Neural progenitor cell (in vitro differentiated cells): ENCODE data around the gene TAS1R1. TPM values are rescaled to one million over a fixed set of nuclear protein-coding genes. Genes with fewer than 3 reads are reported as not detected.
A peak's percentile ranks its signal among the peaks of the same experiment; 100 is the strongest.

Experiments
- DNase-seq: peaks from one replicate; pipeline ENCODE4 v3.0.0-alpha.2; 2016; ENCODE audit warnings: low spot score
- H2AFZ ChIP-seq: fragments of 200-600 bp; sonication (generic); replicated peaks from 2 replicates; pipeline ENCODE4 v1.6.1; 2016; ENCODE audit warnings: antibody characterized with exemption
- H3F3A ChIP-seq: fragments of 200-600 bp; sonication (generic); 2 replicates; pipeline ENCODE4 v1.6.1; 2016; ENCODE audit warnings: antibody characterized with exemption, low read depth
- H3K27ac ChIP-seq: fragments of 200-600 bp; sonication (generic); 2 replicates; pipeline ENCODE4 v1.5.1; 2016; ENCODE audit warnings: mild to moderate bottlenecking
- H3K27me3 ChIP-seq: fragments of 200-600 bp; sonication (generic); 2 replicates; pipeline ENCODE4 v1.6.1; 2016; ENCODE audit warnings: mild to moderate bottlenecking, moderate library complexity
- H3K36me3 ChIP-seq: fragments of 200-600 bp; sonication (generic); 2 replicates; pipeline ENCODE4 v1.5.1; 2016
- H3K4me1 ChIP-seq: fragments of 200-600 bp; sonication (generic); 2 replicates; pipeline ENCODE4 v1.6.1; 2016; ENCODE audit warnings: mixed run types
- H3K4me2 ChIP-seq: fragments of 200-600 bp; sonication (generic); 2 replicates; pipeline ENCODE4 v1.6.1; 2016
- H3K4me3 ChIP-seq: fragments of 200-600 bp; sonication (generic); 2 replicates; pipeline ENCODE4 v1.5.1; 2016
- H3K79me2 ChIP-seq: fragments of 200-600 bp; sonication (generic); 2 replicates; pipeline ENCODE4 v1.6.1; 2016; ENCODE audit warnings: low read depth
- H3K9ac ChIP-seq: fragments of 200-600 bp; sonication (generic); 2 replicates; pipeline ENCODE4 v1.6.1; 2016
- H3K9me3 ChIP-seq: fragments of 200-600 bp; sonication (generic); 2 replicates; pipeline ENCODE4 v1.5.1; 2016; ENCODE audit warnings: low read depth
- H4K20me1 ChIP-seq: fragments of 200-600 bp; sonication (generic); 2 replicates; pipeline ENCODE4 v1.6.1; 2016; ENCODE audit warnings: low read depth
- H3K27ac Mint-ChIP-seq: 3 replicates; pipeline ENCODE4 v1.8.0; 2021; ENCODE audit warnings: mixed read lengths
- H3K27me3 Mint-ChIP-seq: 2 replicates; pipeline ENCODE4 v1.8.0; 2022; ENCODE audit warnings: low read depth, mild to moderate bottlenecking, inconsistent platforms, moderate library complexity, mixed read lengths; ENCODE audit not compliant: insufficient read depth
- H3K36me3 Mint-ChIP-seq: 3 replicates; pipeline ENCODE4 v1.8.0; 2021; ENCODE audit warnings: mixed read lengths
- H3K4me1 Mint-ChIP-seq: 3 replicates; pipeline ENCODE4 v1.8.0; 2021; ENCODE audit warnings: mixed read lengths
- H3K4me3 Mint-ChIP-seq: 3 replicates; pipeline ENCODE4 v1.8.0; 2021; ENCODE audit warnings: mild to moderate bottlenecking, moderate library complexity, mixed read lengths
- H3K9me3 Mint-ChIP-seq: 3 replicates; pipeline ENCODE4 v1.8.0; 2020; ENCODE audit warnings: mixed read lengths
- EZH2 ChIP-seq: fragments of 200-600 bp; sonication (generic); IDR thresholded peaks from 2 replicates; pipeline ENCODE4 v1.6.1; 2017; ENCODE audit warnings: antibody characterized with exemption, mild to moderate bottlenecking, moderate library complexity
- EZH2phosphoT487 ChIP-seq: fragments of 200-600 bp; sonication (generic); IDR thresholded peaks from 2 replicates; pipeline ENCODE4 v1.6.1; 2017; ENCODE audit warnings: antibody characterized with exemption
- total RNA-seq: library from RNA; depleted of rRNA; stranded (reverse); fragments of >200 nt; gene quantifications from 2 replicates; pipeline ENCODE4 v1.2.3, GENCODE V29; 2015; ENCODE audit warnings: low replicate concordance
- TF ChIP-seq, protein P1 (sequence below): fragments of 200-600 bp; sonication (generic); IDR thresholded peaks from 2 replicates; pipeline ENCODE4 v1.5.1; 2017; ENCODE audit warnings: antibody characterized with exemption, mild to moderate bottlenecking

The TAS1R1 gene
- total RNA-seq, 1 donor from 2014 or later: not detected

DNA sequence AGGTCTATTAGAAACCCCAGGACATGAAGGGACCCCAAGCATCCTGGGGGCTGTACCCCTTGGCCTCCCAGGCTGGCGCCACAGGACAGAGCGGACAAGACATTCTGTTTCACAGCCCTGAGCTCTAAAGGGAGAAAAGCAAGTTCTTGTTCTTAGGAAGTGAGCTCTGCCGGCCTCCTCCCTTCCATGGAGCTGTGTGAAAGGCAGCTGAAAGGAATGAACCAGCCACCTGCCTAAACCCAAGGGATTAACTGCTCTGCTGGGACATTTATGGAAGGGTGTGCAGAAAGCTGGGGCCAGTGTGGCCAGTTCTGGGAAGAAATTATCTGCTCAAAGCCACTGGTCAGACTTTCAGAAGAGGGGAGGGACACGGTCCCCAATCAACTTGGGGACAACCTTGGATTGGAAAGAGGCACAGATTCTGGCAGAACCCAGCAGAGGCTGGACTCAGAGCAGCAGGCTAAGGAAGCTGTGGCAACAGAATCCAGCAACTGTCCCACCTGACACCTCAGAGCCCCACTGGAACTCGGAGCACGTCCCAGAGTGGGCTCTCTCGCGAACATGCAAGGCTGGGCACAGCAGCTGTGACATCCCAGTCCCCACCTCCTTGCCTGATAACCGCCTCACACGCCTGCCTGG, 45.4 kb downstream of the TAS1R1 start:
- Histone ChIP-seq H3K9me3 (no peaks in the 10 kb centered on the region), H3K4me2 (peak overlapping the region; percentile 99), H3K9ac (no peak overlapping the region), H3K4me3 (peak overlapping the region; percentile 65), H3K36me3 (no peaks in the 10 kb centered on the region), H4K20me1 (peaks cover 36% of the 10 kb centered on the region), H2AFZ (no peak overlapping the region), H3K4me1 (peaks cover 33% of the 10 kb centered on the region), H3K27ac (no peak overlapping the region), H3F3A (peaks cover 45% of the 10 kb centered on the region), H3K27me3 (peaks cover 23% of the 10 kb centered on the region), H3K79me2 (peaks cover 43% of the 10 kb centered on the region)
- no peak for TF ChIP-seq EZH2
- TF ChIP-seq, protein P1, sequence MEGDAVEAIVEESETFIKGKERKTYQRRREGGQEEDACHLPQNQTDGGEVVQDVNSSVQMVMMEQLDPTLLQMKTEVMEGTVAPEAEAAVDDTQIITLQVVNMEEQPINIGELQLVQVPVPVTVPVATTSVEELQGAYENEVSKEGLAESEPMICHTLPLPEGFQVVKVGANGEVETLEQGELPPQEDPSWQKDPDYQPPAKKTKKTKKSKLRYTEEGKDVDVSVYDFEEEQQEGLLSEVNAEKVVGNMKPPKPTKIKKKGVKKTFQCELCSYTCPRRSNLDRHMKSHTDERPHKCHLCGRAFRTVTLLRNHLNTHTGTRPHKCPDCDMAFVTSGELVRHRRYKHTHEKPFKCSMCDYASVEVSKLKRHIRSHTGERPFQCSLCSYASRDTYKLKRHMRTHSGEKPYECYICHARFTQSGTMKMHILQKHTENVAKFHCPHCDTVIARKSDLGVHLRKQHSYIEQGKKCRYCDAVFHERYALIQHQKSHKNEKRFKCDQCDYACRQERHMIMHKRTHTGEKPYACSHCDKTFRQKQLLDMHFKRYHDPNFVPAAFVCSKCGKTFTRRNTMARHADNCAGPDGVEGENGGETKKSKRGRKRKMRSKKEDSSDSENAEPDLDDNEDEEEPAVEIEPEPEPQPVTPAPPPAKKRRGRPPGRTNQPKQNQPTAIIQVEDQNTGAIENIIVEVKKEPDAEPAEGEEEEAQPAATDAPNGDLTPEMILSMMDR: no peak
- Mint-ChIP-seq H3K27me3 (peaks cover 7% of the 10 kb centered on the region), H3K9me3 (no peaks in the 10 kb centered on the region), H3K4me3 (peak overlapping the region; percentile 96), H3K27ac (peak overlapping the region; percentile 85), H3K36me3 (peaks cover 6% of the 10 kb centered on the region), H3K4me1 (peaks cover 36% of the 10 kb centered on the region)
- peak; percentile 66 for DNase-seq

DNA sequence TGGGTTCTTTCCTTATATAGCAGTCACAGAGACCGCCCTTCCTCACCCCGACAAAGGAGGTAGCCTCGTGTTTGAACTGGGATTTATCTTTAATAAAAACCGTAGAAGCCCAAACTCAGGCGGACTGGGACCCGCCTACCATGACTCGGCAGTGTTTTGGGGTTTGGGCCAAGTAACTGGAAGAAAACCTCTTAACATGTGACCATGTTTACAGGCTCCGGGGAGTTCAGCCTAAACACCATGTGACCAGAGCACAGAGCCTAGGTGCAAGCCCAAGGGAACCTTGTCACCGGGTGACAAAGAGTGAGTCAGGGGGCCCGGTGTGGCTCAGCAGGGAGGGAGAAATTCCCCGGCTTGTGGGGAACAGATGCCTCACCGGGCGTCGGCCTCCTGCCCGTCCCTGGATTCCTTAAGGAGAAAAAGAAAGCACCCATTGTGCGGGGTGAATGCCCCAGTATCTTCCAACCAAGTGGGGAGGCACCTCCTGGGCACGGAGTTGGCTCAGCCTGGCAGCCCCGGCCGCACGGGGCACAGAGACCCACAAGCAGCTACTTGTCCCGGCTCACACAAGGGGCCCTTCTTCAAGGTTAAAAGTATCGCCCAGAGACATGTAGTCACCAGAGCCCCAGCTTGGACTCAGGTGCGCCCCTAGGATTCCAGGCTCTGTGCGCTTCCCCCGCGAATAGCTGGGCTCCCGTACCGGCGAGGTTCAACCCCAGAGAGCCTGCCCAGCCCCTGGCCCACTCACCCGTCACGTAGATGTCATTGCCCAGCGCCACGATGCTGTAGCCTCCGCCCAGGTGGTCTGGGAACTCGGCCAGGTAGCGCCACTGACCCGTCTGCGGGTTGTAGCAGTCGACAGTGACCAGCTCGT, 46.2 kb downstream of the TAS1R1 start:
- peaks cover 45% of the 10 kb centered on the region for H3F3A ChIP-seq
- peaks cover 2% of the 10 kb centered on the region for H3K36me3 Mint-ChIP-seq
- H3K9me3 ChIP-seq: no peaks in the 10 kb centered on the region
- peaks cover 36% of the 10 kb centered on the region for H3K4me1 Mint-ChIP-seq
- H3K27ac Mint-ChIP-seq: peak overlapping the region; percentile 85
- H3K27me3 Mint-ChIP-seq: peaks cover 7% of the 10 kb centered on the region
- peaks cover 36% of the 10 kb centered on the region for H4K20me1 ChIP-seq
- peak overlapping the region; percentile 96 for H3K4me3 Mint-ChIP-seq
- H3K27me3 ChIP-seq: peaks cover 23% of the 10 kb centered on the region
- H2AFZ ChIP-seq: peak overlapping the region; percentile 78
- H3K36me3 ChIP-seq: no peaks in the 10 kb centered on the region
- H3K79me2 ChIP-seq: peaks cover 43% of the 10 kb centered on the region
- H3K4me1 ChIP-seq: peaks cover 33% of the 10 kb centered on the region
- TF ChIP-seq EZH2phosphoT487 (no peak), EZH2 (no peak)
- TF ChIP-seq, protein P1: no peak
- DNase-seq: peak; percentile 43
- no peak overlapping the region for H3K27ac ChIP-seq
- H3K4me2 ChIP-seq: peak overlapping the region; percentile 99
- H3K9me3 Mint-ChIP-seq: no peaks in the 10 kb centered on the region
- peak overlapping the region; percentile 65 for H3K4me3 ChIP-seq
- H3K9ac ChIP-seq: no peak overlapping the region

DNA sequence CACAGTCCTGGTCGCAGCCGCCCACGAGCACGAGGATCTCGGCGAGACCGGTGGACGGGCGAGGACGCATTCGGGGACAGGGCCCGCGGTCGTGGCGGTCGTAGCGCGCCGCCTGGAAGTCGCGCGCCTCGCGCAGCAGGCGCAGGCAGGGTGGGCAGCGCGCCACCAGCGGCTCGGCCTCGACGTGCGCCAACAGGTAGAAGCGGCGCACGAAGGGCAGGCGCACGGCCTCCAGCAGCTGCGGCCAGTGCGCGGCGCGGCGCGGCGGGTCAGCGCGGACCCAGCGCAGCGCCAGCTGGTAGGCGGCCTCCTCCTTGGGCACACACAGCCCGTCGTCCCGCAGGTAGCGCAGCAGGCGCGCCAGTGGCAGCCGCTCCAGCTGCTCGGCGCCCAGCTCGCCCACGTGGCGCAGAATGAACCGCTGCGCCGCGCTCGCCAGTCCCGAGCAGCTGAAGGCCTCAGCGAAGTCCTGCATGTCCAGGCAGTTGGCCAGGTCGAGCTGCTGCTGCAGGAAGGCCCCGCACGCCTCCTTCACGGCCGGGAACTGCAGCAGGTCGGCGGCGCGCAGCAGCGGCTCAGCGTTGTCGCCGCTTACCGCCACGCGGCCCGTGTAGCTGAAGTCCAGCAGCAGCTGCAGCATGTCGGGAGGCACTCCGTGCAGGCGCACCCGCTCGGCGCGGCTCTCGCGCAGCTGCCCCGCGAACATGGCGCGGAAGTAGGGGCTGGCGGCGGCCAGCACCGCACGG, 47.0 kb downstream of the TAS1R1 start:
- Histone ChIP-seq H3K4me3 (peak overlapping the region; percentile 65), H3K36me3 (no peaks in the 10 kb centered on the region), H3K9ac (no peak overlapping the region), H2AFZ (peak overlapping the region; percentile 78), H3K4me1 (peaks cover 33% of the 10 kb centered on the region), H3F3A (peaks cover 45% of the 10 kb centered on the region), H3K9me3 (no peaks in the 10 kb centered on the region), H3K27ac (no peak overlapping the region), H3K27me3 (peaks cover 23% of the 10 kb centered on the region), H4K20me1 (peaks cover 32% of the 10 kb centered on the region), H3K4me2 (peak overlapping the region; percentile 99), H3K79me2 (peaks cover 43% of the 10 kb centered on the region)
- no peak overlapping the region for H3K27ac Mint-ChIP-seq
- H3K36me3 Mint-ChIP-seq: no peaks in the 10 kb centered on the region
- H3K9me3 Mint-ChIP-seq: no peaks in the 10 kb centered on the region
- H3K4me1 Mint-ChIP-seq: peaks cover 36% of the 10 kb centered on the region
- TF ChIP-seq, protein P1: no peak
- TF ChIP-seq EZH2phosphoT487 (no peak), EZH2 (peak; percentile 59)
- peak overlapping the region; percentile 96 for H3K4me3 Mint-ChIP-seq
- peaks cover 7% of the 10 kb centered on the region for H3K27me3 Mint-ChIP-seq
- peak; percentile 77 for DNase-seq
